ENCODE measurements around the gene ADAMTSL1. TPM values are rescaled to one million over a fixed set of nuclear protein-coding genes. Genes with fewer than 3 reads are reported as not detected.

The ADAMTSL1 gene
- total RNA-seq, 1 experiment from 2014 or later = not detected

DNA sequence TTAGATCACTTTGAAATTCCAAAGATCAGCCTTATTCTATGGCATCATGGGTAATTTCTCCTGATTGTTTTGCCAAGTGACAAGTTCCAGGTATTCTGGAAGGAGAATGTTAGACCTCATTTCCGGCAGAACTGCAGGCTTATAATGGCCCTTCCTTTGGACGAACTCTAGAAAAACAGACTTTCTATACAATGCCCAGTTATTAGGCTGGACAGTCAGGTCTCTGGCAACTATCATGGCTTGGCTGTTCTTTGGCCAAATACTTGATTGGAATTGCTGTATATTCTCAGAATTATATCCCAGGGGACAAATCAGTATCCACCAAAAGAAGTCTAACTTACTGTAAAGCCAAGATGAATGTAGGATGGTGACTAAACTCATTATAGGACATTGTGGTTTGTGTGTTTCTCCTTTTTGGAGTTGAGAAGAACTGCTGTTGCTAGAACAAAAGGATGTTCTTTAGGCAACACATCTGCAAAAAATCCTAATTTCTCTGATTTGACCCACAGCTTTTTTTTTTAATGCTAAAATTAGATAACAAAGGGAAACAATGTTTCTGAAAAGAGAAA lies 69.0 kb downstream of the ADAMTSL1 start:
- in situ Hi-C loops (cut with HindIII; ENCODE audit: low pct_unique_long_range_greater_than_20kb, low sequenced_read_pairs) = no loop called here
- no peak for DNase-seq (ENCODE audit: low read depth)

DNA sequence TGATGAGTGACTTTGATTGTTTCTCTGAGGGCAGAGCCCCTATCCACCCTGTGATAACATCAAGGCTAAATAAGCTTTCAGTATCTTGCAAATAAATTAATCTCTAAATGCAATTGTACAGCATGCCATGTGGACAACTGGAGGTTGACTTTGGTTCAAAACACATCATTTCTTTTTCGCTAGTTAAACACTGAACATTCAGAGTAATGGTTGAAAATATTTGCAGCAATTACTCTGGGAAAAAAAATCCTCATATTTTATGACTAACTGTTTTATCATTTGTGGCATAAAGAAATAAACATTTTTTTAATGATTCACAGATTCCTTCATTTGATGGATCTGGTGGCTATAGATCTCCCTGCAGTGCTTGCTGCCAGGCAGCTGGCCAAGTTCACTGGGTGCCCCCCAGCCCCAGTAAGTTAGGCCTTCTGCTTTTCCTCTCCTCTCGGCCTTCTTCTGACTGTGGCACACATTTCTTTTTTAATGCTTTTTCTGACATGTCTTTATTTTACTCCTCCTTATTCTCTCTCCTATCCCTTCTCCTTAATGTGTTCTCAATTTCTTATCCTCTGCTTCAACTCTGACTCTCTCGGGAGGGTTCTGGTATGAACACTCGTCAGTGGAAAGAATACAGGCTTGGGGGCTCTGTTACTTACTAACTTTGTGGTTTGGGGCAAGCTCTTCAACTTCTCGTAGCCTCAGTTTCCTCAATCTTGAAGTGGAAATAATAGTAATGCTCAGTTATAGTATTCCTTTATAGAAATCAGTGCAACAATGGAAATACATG lies 69.6 kb downstream of the ADAMTSL1 start:
- DNase-seq (ENCODE audit: low read depth) = peak; percentile 21
- in situ Hi-C loops (cut with HindIII; ENCODE audit: low pct_unique_long_range_greater_than_20kb, low sequenced_read_pairs) = no loop called here

DNA sequence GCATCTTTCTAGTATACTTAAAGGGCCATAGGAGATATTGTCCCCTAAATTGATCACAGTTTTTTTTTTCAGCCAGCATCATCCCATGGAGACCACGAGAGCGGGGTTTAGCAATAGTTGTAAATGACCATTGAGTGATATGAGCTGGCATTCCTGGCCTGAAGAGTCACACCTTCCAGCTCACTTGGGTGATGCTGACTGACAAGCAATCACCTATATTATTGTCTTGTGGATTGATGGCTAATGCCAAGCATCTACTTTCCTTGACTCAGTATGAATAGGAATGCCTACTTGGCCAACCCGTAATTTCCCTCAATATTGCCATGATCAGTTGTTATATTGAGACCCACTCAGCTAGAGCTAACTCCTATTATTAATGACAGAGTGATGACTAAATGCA lies 70.5 kb downstream of the ADAMTSL1 start:
- in situ Hi-C loops (cut with HindIII; ENCODE audit: low pct_unique_long_range_greater_than_20kb, low sequenced_read_pairs) = no loop called here
- DNase-seq (ENCODE audit: low read depth) = no peak

DNA sequence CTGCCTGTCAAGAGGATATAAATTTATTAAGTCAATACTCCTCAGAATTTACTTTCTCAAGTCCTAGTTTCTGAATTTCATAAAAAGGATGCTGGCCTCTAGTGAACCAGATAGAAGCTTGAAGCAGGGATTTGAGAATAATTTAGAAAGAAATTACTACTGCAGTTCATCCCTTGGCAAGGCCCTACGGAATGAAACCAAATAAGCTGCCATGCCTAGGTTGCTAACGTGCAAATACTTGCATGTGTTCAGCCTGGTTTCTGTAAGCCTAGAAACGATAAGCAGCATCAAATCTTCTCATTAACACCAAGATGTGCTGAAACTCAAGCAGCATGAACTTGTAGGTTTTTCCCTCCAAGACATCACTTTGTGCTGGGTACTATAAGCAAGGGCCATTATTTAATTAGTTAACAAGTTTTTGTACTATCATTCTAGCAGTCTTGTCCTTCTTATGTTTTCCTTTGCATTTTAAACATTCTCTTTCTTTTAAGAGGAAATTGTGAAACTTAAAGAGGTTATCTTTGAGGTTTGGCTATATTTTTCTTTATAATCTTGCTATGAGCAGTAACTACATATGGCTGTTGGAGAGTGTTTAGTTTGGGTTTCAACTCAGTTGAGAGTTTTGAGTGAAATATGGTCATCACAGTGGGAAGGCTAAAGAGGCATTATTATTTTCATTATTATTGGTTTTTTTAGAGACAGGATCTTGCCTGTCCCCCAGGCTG lies 71.8 kb downstream of the ADAMTSL1 start:
- in situ Hi-C loops (cut with HindIII; ENCODE audit: low pct_unique_long_range_greater_than_20kb, low sequenced_read_pairs) = no loop called here
- no peak for DNase-seq (ENCODE audit: low read depth)

DNA sequence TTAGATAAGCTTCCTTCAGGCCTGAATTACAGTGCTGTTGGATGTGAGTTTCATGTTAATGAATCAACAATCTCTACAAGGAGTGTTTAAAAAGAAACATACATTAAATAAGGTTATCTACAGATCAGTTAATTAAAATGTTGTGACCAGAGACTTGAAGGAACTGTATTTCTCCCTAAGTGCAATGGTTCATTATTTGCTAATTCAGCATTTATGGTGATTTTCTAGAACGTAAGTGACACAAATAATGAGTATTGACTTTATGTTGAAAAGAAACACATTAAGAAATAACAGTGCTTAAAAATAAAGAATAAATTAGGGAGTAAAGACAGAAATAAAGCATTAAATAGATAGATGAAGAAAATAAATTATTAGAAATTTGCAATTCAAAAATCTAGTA lies 74.5 kb downstream of the ADAMTSL1 start:
- in situ Hi-C loops (cut with HindIII; ENCODE audit: low pct_unique_long_range_greater_than_20kb, low sequenced_read_pairs) = no loop called here
- DNase-seq (ENCODE audit: low read depth) = no peak

DNA sequence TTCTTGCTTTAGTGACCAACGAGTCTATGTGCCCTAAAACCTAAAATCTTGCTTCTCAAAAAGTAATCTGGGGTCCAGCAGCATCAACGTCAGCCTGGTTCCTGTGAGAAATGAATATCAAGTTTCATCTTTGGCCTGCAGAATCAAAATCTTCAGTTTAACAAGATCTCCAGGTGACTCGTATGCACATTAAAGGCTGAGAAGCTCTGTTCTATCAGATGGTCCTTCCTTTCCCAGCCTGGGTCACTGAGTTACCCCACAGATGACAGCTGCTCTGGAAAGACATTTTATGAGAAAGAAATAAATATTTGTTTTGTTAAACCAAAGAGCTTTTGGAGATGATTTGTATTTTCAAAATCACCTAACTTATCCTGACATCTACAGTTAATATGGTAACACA lies 75.8 kb downstream of the ADAMTSL1 start:
- in situ Hi-C loops (cut with HindIII; ENCODE audit: low pct_unique_long_range_greater_than_20kb, low sequenced_read_pairs) = no loop called here
- no peak for DNase-seq (ENCODE audit: low read depth)

DNA sequence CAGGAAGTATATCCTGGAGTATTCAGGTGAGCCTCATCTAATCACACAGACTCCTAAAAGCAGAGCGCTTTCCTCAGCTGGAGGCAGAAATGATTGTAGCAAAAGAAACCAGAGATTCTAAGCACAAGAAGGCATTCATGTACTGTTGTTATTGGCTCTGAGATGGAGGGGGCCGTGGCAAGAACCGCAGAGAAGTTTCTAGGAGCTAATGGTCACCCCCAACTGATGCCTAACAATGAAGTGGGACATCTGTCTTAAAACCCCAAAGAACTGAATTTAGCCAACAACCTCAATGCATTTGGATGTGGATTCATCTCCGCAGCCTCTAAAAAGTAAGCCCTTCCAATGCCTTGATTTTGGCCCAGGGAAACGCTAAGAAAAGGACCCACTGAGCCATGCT lies 76.3 kb downstream of the ADAMTSL1 start:
- in situ Hi-C loops (cut with HindIII; ENCODE audit: low pct_unique_long_range_greater_than_20kb, low sequenced_read_pairs) = no loop called here
- DNase-seq (ENCODE audit: low read depth) = no peak

DNA sequence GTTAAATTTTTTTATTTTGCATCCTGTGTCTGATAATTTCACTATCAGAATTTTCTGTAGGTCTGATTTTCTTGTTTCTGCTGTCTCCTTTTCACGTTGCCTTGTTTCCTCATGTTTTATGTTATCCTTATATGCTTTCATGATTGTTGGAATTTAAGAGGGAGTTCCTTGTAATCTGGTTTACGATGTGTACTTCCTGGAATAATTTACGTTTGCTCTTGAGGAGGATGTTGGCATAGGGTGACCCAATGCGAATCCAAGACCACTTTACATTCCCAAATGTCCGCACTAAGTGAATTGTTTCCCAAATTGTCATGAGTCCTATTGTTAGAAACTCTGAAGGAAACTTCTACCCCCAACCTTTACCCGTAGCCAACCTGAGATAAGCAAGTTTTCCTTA lies 80.3 kb downstream of the ADAMTSL1 start:
- in situ Hi-C loops (cut with HindIII; ENCODE audit: low pct_unique_long_range_greater_than_20kb, low sequenced_read_pairs) = no loop called here
- DNase-seq (ENCODE audit: low read depth) = no peak

DNA sequence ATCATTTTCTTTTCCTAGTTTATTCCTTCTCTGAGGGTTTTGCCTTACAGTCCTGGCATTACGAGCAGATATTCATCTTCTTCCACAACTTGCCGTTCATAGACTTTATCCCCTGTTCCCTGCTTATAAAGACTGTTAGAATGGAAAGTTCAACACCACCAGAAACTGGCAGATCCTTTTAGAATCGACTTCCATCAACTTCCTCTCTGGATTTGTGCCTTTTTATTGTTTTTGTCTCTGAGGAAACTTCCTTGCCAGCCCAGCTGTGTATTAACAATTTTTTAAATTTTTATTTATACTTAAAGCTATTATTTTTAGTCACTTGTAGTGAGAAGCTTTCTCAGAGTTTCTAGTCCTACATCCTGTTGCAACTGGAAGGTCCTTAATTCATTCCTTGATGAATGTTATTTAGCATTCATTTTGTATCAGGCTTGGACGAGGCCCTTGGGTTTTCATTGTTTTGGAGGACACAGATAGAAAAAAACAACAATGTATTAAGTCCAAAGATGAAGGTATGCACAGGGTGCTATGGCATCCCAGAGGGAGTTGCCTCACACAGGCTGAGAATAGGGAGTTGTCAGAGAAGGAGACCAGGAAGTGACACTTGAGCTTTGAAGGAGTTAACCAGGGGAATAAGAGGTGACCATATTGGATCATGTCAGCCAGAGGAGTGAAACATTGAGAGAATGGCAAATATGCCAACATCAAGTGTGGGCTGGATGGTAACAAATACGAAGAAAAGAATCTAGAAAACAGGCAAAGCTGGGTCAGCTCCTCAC lies 81.3 kb downstream of the ADAMTSL1 start:
- in situ Hi-C loops (cut with HindIII; ENCODE audit: low pct_unique_long_range_greater_than_20kb, low sequenced_read_pairs) = no loop called here
- DNase-seq (ENCODE audit: low read depth) = no peak

DNA sequence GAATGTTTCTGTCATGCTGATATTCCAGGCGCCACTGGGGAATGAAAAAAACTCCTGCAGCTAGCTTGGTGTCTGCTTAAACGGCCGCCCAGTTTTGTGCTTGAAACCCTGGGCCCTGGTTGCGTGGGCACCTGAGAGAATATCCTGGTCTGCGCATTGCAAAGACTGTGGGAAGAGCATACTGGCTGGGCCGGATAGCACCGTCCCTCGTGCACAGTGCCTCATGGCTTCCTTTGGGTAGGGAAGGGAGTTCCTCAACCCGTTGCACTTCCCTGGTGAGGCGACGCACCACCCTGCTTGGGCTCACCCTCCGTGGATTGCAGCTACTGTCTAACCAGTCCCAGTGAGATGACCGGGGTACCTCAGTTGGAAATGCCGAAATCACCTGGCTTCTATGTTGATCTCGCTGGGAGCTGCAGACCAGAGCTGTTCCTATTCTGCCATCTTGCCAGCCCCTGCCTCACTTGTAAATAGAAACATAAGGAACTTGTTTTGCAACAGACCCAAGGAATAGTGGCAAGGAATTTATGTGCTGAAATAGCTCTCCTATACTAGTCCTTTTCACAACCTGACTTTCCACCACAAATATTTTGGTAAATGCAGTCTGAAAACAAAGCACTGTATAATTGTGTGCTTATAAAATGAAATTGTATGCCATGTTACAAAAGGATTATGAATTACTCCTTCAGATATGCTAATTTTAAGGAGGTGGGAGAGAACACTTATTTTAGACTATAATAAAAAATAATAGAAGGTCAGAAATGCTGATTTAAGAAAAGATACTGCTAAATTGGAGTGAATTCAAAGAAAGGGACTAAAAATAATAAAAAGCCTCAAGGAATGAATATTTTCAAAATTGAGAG lies 90.3 kb downstream of the ADAMTSL1 start:
- in situ Hi-C loops (cut with HindIII; ENCODE audit: low pct_unique_long_range_greater_than_20kb, low sequenced_read_pairs) = no loop called here

DNA sequence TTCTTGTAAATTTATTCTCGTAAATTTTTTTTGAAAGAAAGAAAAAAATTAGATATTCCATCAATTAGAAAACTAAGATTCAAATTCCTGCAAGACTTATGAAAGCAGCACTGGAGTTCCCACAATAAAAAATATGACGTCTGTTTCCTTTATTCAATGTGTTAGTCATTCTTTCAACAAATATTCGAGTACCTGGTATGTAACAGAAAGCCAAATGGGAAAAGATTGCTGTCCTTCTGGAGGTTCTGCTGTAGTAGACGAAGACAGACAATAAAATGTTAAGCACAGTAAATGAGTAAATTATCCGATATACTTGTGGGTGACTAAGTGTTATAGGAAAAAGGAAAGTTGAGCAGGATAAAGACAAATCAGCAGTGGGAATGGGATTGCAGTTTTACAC lies 92.2 kb downstream of the ADAMTSL1 start:
- in situ Hi-C loops (cut with HindIII; ENCODE audit: low pct_unique_long_range_greater_than_20kb, low sequenced_read_pairs) = no loop called here
- no peak for DNase-seq (ENCODE audit: low read depth)

More for the DNA sequence above, 90.3 kb downstream of the ADAMTSL1 start:
- DNase-seq (ENCODE audit: low read depth) = no peak

DNA sequence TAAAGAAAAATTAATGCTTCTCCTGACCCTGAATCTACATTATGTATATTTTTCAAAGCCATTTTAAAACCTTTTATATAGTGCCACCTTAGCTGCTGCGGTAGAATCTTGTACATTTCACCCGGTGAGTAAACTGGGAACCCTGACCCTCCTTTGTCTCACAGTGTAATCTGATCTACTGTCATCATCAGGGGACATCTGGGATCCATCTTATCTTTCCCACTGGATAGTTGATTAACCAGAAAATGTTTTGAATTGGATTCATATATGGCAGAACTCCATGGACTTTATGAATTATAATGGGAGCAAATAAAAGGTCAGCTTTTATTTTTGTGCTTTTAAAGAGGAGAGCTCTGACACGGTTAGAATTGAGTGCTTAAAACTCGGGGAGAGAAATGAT lies 95.0 kb downstream of the ADAMTSL1 start:
- in situ Hi-C loops (cut with HindIII; ENCODE audit: low pct_unique_long_range_greater_than_20kb, low sequenced_read_pairs) = no loop called here
- no peak for DNase-seq (ENCODE audit: low read depth)

DNA sequence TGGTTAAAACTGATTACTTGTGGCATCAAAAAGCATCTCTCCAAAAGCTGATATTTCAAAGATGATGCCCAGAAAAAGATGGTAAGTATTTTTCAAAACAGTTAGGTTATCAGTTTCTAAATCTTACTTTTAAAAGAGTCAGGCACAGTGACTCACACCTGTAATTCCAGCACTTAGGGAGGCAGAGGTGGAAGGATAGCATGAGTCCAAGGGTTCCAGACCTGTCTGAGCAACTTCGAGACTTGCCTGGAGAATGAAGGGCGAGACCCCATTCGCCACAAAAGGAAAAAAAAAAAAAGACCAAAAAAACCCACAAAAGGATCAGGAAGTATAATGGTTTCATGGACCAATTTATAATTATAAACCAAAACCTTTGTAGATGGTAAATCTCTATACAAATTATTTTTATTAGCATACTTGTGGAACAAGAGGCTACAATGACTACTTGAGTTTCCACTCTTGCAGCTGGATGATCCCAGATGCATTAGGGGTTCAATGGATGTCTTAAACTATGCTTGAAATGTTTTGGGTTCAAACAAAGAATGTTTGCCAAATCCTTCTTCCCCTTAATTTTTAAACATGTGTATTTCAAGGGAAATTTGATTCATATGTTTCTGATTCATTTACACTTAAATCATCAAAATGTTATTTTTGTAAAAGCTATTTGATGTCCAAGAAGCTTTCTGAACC lies 96.1 kb downstream of the ADAMTSL1 start:
- no peak for DNase-seq (ENCODE audit: low read depth)

DNA sequence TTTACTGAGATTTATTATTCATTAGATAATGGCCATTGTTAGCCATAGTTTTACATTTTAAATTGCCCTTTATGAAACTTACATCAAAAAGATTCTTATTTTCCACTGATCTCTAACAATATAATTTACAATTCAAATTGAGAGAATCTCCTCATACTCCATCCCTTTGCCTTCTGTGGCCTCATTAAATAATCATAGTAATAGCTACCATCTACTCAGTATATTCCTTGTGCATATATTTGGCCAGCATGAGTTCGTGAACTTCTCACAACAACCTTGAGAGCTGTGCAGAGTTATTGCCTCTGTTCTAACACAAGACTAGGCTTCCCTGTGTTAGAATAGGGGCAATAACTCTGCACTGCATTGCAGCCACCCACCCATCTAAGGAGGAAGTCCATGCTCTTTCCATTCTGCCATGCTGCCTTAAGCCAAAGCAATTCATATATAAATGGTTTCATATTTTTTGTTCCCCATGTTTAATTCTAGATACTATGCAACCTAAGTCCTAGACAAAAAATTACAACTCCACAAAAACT lies 99.1 kb downstream of the ADAMTSL1 start:
- in situ Hi-C loops (cut with HindIII; ENCODE audit: low pct_unique_long_range_greater_than_20kb, low sequenced_read_pairs) = no loop called here
- no peak for DNase-seq (ENCODE audit: low read depth)

More for the DNA sequence above, 96.1 kb downstream of the ADAMTSL1 start:
- in situ Hi-C loops (cut with HindIII; ENCODE audit: low pct_unique_long_range_greater_than_20kb, low sequenced_read_pairs) = no loop called here

DNA sequence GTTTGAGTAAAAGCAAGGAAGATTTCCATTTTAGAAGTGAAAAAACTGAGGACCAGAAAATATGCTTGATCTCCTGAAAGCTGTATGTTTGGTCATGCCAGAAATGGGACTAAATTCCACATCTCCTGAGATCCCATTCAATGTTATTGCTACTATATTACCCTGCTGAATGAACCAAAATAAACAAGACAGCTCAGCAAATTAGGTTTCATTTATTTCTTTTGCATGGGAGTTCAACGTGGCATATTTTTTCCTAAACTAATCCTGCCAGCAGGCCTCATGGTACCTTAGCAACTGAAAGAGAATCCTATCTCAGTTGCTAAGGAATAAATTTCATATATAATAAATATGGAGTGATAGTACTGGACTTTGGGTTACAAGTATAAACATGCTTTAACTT lies 101.7 kb downstream of the ADAMTSL1 start:
- DNase-seq (ENCODE audit: low read depth) = no peak
- in situ Hi-C loops (cut with HindIII; ENCODE audit: low pct_unique_long_range_greater_than_20kb, low sequenced_read_pairs) = no loop called here

DNA sequence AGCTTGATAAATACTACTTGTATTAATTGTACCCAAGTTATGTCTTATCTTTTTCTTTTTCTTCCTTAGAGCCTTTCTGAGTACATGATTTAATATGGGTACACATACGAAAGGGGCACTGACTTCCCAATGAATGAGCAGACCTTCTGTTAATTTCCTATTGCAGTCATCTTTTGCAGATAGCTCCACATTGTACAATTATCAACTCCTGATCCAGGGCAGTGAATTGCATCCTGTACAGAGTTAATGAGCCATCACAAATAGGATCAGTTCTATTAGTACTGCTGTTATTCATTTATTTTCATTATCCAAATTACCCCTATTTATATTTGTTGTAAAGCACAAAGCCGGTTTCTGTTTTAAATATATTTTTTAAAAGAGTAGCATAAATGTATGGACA lies 105.6 kb downstream of the ADAMTSL1 start:
- DNase-seq (ENCODE audit: low read depth) = no peak
- in situ Hi-C loops (cut with HindIII; ENCODE audit: low pct_unique_long_range_greater_than_20kb, low sequenced_read_pairs) = no loop called here

DNA sequence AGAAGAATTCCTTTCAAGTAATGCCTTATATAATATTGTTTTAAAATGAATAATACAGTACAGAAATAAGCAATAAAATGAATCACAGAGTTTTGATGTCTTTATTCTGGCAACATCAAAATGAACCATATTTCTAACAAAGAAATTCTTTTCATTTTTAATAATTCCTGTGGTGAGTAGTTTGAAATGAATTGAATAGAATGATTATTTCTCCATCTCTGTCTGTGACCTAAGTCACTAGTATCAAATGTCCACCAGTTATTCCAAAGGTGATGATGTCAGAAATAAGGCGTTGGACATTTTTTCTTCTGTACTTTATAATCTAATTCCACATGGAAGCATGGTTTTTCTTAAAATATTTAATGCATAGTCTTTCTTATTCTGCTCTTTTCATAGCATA lies 106.2 kb downstream of the ADAMTSL1 start:
- in situ Hi-C loops (cut with HindIII; ENCODE audit: low pct_unique_long_range_greater_than_20kb, low sequenced_read_pairs) = no loop called here
- no peak for DNase-seq (ENCODE audit: low read depth)

Measured in Caki2 (cell line).